GM19455 (cell line): ENCODE measurements around the gene CCP110.

Experiments used
- ATAC-seq: cut with Tn5 transposase; IDR thresholded peaks from one replicate; pipeline ENCODE4 v1.9.1; 2021; ENCODE audit not compliant: unreplicated experiment

The CCP110 gene, protein sequence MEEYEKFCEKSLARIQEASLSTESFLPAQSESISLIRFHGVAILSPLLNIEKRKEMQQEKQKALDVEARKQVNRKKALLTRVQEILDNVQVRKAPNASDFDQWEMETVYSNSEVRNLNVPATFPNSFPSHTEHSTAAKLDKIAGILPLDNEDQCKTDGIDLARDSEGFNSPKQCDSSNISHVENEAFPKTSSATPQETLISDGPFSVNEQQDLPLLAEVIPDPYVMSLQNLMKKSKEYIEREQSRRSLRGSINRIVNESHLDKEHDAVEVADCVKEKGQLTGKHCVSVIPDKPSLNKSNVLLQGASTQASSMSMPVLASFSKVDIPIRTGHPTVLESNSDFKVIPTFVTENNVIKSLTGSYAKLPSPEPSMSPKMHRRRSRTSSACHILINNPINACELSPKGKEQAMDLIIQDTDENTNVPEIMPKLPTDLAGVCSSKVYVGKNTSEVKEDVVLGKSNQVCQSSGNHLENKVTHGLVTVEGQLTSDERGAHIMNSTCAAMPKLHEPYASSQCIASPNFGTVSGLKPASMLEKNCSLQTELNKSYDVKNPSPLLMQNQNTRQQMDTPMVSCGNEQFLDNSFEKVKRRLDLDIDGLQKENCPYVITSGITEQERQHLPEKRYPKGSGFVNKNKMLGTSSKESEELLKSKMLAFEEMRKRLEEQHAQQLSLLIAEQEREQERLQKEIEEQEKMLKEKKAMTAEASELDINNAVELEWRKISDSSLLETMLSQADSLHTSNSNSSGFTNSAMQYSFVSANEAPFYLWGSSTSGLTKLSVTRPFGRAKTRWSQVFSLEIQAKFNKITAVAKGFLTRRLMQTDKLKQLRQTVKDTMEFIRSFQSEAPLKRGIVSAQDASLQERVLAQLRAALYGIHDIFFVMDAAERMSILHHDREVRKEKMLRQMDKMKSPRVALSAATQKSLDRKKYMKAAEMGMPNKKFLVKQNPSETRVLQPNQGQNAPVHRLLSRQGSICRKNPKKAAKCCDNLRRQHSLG

GRCh38 chr16:19523559-19524355, at the start of gene CCP110:
CCP110 (plus strand) TSS chr16:19523942; CDS start chr16:19527882, 3,940 bp downstream.
- ATAC-seq: peak; percentile 58

- no peak for ATAC-seq
These were observed 49.1 kb upstream of the CCP110 start for GRCh38 chr16:19474617-19475016.

DNA sequence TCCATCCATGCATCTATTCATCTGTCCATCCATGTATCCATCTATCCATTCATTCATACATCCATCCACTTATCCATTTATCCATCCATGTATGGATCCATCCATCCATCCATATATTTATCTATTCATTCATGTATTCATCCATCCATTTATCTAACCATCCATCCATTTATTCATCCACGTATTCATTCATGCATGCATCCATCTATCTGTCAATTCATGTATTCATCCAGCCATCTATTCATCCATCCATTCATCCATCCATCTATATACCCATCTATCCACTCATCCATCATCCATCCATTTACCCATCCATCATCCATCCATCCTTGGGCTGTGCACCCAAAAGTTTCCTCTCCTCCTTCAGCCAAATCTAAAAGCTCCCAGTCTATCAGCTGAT, 45.2 kb upstream of the CCP110 start:
- no peak for ATAC-seq

DNA sequence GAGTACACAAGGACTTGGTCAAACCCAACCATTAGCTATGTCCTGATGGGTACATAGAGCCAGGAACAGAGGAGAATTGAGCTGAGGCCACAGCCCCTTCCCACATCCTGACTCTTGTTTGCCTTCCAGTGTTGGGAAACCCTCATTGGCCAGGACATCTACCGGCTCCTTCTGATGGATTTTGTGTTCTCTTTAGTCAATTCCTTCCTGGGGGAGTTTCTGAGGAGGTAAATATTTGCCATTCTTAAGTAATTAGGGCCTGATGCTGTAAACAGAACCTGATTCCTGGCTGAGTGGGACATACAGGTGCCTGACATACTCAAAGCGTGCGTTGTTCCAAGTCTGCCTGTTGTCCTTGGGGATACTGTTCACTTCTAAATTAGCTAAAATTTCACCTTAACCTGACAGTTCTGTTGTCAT, 44.4 kb upstream of the CCP110 start:
- no peak for ATAC-seq

DNA sequence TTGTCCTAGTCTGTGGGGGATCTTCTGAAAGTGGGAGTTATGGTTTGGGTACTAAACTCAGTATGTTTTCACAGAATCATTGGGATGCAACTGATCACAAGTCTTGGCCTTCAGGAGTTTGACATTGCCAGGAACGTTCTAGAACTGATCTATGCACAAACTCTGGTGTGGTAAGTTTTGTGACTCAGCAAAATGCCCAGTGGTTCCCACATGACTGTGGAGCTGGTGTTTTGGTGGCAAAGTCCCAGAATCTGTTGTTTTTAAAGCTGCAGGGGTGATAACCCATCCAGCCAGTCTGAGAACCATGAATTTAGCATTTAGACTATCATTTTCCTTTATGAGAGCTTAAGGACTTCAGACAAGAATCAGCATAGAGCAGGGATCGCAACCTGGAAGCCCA, 42.4 kb upstream of the CCP110 start:
- no peak for ATAC-seq

DNA sequence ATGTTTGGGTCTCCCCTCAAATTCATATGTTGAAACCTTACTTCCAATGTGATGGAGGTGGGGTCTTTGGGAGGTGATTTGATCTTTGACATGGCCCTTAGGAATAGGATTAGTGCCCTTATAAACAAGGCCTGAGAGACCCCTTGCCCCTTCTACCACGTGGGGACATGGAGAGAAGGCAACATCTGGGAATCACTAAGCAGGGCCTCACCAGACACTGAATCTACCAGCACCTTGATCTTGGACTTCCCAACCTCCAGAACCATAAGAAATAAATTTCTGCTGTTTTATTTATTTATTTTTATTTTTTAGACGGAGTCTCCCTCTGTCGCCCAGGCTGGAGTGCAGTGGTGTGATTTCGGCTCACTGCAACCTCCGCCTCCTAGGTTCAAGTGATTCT, 42.0 kb upstream of the CCP110 start:
- no peak for ATAC-seq

GRCh38 chr16:19482291-19482690, 41.5 kb upstream of the CCP110 start:
- ATAC-seq: no peak

- no peak for ATAC-seq
These were observed 39.6 kb upstream of the CCP110 start for GRCh38 chr16:19484096-19484495.

GRCh38 chr16:19485611-19486010, 38.1 kb upstream of the CCP110 start:
- no peak for ATAC-seq

GRCh38 chr16:19486051-19486450, 37.7 kb upstream of the CCP110 start:
- ATAC-seq: no peak

DNA sequence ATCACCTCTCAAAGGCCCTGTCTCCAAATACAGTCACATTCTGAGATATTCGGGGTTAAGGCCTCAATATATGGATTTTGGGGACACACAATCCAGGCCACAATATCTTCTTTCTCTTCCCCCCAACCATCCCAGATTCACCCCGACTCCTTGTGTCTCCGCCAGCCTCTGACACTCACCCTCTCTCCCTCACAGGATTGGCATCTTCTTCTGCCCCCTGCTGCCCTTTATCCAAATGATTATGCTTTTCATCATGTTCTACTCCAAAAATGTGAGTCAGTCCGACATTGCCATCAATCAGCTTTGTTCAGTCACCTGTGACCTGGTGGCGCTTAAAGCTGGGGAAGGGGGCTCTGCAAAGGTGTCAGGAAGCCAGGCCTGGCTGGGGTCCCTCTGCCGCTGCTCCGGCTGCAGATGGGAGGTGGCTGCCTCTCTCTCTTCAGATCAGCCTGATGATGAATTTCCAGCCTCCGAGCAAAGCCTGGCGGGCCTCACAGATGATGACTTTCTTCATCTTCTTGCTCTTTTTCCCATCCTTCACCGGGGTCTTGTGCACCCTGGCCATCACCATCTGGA, 36.9 kb upstream of the CCP110 start:
- no peak for ATAC-seq

GRCh38 chr16:19488213-19488640, 35.5 kb upstream of the CCP110 start:
- no peak for ATAC-seq

- no peak for ATAC-seq
These were observed 33.1 kb upstream of the CCP110 start for GRCh38 chr16:19490619-19491018.

DNA sequence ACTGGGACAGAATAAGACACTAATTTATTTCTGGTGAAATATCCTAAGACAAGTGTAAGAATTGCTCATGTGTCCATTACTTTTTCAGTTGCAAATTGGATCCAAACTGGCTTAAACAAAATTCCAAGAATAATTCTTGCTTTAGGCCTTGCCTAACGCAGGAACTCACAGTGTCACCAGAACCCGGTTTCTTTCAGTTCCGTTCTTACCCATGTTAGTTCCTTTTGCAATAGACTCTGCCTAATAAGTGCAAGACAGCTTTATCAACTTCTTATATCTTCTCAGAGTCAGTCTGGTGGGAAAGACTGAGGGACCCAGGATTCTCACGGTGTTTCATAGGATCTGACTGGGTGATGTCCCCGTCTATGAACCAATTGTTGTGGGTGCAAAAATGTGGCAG, 26.6 kb upstream of the CCP110 start:
- no peak for ATAC-seq

DNA sequence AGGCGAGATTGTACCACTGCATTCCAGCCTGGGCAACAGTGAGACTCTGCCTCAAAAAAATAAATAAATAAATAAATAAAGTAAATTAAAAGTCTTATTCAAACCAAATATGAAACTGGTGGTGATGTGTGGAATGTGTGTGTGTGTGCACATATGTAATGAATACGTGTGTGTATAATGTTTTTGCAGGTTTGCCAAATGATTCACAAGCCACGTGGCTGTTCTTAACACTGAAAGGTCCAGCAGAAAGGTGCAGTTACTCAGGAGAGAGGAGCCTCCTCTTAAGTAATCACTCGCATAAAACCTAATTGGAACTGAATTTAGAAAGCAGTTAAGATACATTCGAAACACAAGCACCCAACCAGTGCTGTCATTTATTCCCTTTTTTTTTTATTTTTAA, 24.7 kb upstream of the CCP110 start:
- no peak for ATAC-seq

GRCh38 chr16:19499481-19499880, 24.3 kb upstream of the CCP110 start:
- ATAC-seq: no peak

DNA sequence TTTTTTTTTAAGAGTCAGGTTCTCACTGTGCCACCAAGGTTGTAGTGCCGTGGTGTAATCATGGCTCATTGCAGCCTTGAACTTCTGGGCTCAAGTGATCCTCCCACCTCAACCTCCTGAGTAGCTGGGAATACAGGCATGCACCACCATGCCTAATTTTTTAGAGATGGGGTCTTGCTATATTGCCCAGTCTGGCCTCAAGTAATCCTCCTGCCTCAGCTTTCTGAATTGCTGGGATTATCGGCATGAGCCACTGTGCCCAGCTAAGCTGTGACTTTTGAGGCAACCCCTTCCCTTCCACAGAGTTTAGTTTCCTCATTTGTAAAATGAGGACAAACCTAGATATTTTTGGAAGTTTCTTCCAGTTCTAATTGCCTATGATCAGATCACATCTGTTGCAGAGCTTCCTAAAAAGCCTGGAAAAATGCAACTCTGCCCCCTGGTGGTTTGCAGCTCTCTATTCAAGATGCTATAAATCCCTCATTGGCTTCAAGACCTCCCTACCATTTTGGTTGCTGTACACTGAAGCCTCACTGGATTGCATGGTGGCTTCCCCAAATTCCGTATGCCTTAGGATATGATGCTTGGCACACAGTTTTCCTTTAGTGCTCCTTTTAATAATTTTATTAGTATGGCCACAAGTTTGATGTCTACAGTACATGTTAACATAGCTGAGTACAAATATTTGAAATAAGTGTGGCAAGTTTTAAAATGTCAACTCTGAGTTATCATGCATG, 21.2 kb upstream of the CCP110 start:
- no peak for ATAC-seq

- ATAC-seq: no peak
These were observed 20.2 kb upstream of the CCP110 start for GRCh38 chr16:19503461-19504075.

DNA sequence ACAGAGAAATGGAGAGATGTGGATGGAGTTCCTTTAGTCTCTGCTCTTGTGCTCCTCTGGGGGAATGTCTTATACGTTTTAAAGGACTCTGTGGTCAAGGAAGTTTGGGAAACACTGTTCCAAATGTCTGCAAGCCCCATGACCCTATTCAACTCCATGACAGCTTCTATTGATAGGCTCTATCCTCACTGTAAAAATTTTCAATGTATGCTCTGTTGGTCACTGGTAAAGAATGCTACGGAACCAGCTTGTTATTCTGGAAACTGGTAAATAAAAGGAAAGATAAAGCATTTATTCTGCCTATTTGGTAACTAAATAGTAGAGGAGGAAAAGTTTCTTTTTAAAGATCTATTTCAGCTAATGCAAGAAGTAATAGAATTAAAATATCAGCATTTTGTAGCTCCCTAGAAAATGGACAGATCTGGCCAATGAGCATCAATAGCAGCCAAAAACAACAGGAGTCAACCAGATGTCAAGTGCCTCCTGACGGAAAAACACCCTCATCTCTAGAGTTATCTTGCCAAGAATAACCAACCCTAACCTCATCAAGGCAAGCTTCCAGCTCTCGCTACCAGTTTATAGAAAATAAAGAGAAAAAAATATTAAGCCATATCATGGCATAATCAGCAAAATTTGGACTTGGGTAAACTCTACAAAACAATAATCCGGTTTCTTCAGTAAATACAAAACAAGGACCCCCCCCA, 18.0 kb upstream of the CCP110 start:
- no peak for ATAC-seq
